ENCODE results near the gene GGACT. TPM values are rescaled to one million over a fixed set of nuclear protein-coding genes. Genes with fewer than 3 reads are reported as not detected.

GGACT gene
- total and polyA plus RNA-seq, 5 donors from 2014 or later = 8.3 to 15.1 (median 9.3) TPM

DNA sequence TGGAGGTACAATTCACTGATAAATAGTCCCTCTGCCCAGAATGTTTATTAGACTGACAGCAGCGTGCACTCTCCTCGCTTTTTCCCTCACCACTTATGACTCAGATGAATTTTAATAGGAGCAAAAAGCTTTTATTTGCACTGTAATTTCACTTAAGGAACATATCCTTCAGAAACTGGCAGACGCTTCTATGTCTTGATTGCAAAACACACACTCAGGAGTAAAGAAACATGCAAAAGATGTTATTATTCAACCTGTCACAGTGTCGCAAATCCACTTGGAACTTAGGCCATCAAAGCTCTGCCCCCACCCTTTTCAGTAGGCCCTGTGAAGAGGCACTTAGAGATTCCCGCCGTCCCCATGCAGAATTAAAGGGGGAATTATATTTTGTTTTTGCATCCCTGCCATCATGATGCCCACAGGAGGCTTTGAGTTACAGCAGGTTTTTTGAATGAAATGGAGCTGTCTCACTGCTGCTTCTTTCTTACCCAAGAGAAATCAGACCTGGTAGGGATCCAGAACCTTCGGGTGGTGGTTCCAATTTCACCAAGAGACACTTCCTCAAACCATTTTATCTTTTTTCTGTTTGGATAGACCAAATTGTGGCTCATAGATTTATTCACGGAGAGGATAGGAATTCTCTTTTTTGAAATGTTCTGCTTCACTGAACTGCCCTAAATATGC, 74.5 kb downstream of the GGACT start:
- no peaks in the 10 kb centered on the region for H3K9me3 ChIP-seq (ENCODE audit: control insufficient read depth in 2 of 2, low read length in 2 of 2)
- Mint-ChIP-seq H3K27ac (no peak overlapping the region), H3K4me1 (peaks cover 9 to 17% (median 13%) of the 10 kb centered on the region in 4 donors)

DNA sequence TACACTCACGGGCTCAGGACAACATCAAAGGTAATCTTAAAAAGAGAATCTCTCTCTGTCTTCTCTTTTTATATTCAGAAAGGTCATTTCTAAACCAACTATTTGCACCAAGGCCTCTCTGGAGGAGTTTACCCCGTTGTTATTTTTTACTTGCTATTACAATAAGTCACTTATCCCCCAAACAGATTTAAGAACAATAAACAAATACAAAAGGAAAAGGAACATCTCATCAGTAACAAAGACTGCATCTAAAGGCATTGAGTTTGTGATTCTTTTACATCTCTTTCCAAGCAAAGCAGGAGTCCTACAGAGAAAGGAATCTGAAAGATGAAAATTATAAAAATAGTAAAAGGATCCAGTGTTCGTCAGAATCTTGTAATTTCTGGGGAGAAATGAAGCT, 75.4 kb downstream of the GGACT start:
- H3K4me1 Mint-ChIP-seq = peaks cover 6 to 14% (median 9%) of the 10 kb centered on the region in 4 donors
- ATAC-seq (ENCODE audit: low read depth in 2 of 2) = no peak
- no peaks in the 10 kb centered on the region for H3K27me3 ChIP-seq (ENCODE audit: control insufficient read depth, insufficient read depth, low read length)
- H3K4me3 ChIP-seq (ENCODE audit: low read depth, low read length) = no peak overlapping the region
- peaks cover 8% of the 10 kb centered on the region for H3K4me1 ChIP-seq (ENCODE audit: control insufficient read depth, insufficient read depth, low read length, poor library complexity, severe bottlenecking)
- DNase-seq = no peak
- H3K9me3 Mint-ChIP-seq = no peaks in the 10 kb centered on the region
- H3K27ac Mint-ChIP-seq = peak overlapping the region in 1 of 3 donors; percentile 20
- no peak overlapping the region for H3K27ac ChIP-seq (ENCODE audit: insufficient read depth, low read length, poor library complexity, severe bottlenecking)
- no peaks in the 10 kb centered on the region for H3K36me3 Mint-ChIP-seq
- no peaks in the 10 kb centered on the region for H3K36me3 ChIP-seq (ENCODE audit: control insufficient read depth, insufficient read depth, low read length)
- no peaks in the 10 kb centered on the region for H3K9me3 ChIP-seq (ENCODE audit: control insufficient read depth in 2 of 2, low read length in 2 of 2)
- H3K4me3 Mint-ChIP-seq = no peak overlapping the region
- no peaks in the 10 kb centered on the region for H3K27me3 Mint-ChIP-seq

More for the DNA sequence above, 74.5 kb downstream of the GGACT start:
- DNase-seq (no peak), ATAC-seq (ENCODE audit: low read depth in 2 of 2) (no peak)
- Mint-ChIP-seq H3K4me3 (peak overlapping the region in 1 of 4 donors; percentile 44), H3K36me3 (no peaks in the 10 kb centered on the region), H3K27me3 (no peaks in the 10 kb centered on the region), H3K9me3 (no peaks in the 10 kb centered on the region)
- H3K4me1 ChIP-seq (ENCODE audit: control insufficient read depth, insufficient read depth, low read length, poor library complexity, severe bottlenecking) = peaks cover 8% of the 10 kb centered on the region
- no peaks in the 10 kb centered on the region for H3K36me3 ChIP-seq (ENCODE audit: control insufficient read depth, insufficient read depth, low read length)
- H3K27me3 ChIP-seq (ENCODE audit: control insufficient read depth, insufficient read depth, low read length) = no peaks in the 10 kb centered on the region
- no peak overlapping the region for H3K27ac ChIP-seq (ENCODE audit: insufficient read depth, low read length, poor library complexity, severe bottlenecking)
- no peak overlapping the region for H3K4me3 ChIP-seq (ENCODE audit: low read depth, low read length)

DNA sequence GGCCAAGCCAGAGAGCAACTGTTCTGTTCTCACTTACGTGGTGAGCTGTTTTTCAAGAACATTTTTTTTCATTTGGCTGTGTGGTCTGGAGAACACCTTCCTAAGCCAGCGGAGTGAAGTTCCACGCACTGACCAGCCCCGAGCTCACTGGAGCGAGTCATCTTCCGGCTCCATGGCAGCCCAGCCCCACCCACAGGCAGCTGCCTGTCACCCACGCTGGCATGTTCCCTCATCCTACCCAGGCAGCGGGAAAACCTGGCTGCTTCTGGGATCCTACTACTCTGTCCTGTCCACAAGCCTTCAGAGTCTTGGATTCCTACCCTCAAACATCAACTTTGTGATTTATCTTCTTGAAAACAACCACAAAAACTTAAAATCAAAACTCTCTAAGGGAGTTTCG, 76.2 kb downstream of the GGACT start:
- H3K27me3 Mint-ChIP-seq = no peaks in the 10 kb centered on the region
- no peaks in the 10 kb centered on the region for H3K9me3 ChIP-seq (ENCODE audit: control insufficient read depth in 2 of 2, low read length in 2 of 2)
- no peak overlapping the region for H3K4me3 Mint-ChIP-seq
- no peaks in the 10 kb centered on the region for H3K36me3 Mint-ChIP-seq
- no peaks in the 10 kb centered on the region for H3K9me3 Mint-ChIP-seq
- H3K4me1 ChIP-seq (ENCODE audit: control insufficient read depth, insufficient read depth, low read length, poor library complexity, severe bottlenecking) = peaks cover under 1% of the 10 kb centered on the region
- ATAC-seq (ENCODE audit: low read depth in 2 of 2) (no peak), DNase-seq (no peak)
- H3K36me3 ChIP-seq (ENCODE audit: control insufficient read depth, insufficient read depth, low read length) = no peaks in the 10 kb centered on the region
- H3K4me3 ChIP-seq (ENCODE audit: low read depth, low read length) = no peak overlapping the region
- peaks cover 0 to 12% (median 7%) of the 10 kb centered on the region in 4 donors for H3K4me1 Mint-ChIP-seq
- H3K27ac Mint-ChIP-seq = no peak overlapping the region
- no peaks in the 10 kb centered on the region for H3K27me3 ChIP-seq (ENCODE audit: control insufficient read depth, insufficient read depth, low read length)
- H3K27ac ChIP-seq (ENCODE audit: insufficient read depth, low read length, poor library complexity, severe bottlenecking) = no peak overlapping the region

DNA sequence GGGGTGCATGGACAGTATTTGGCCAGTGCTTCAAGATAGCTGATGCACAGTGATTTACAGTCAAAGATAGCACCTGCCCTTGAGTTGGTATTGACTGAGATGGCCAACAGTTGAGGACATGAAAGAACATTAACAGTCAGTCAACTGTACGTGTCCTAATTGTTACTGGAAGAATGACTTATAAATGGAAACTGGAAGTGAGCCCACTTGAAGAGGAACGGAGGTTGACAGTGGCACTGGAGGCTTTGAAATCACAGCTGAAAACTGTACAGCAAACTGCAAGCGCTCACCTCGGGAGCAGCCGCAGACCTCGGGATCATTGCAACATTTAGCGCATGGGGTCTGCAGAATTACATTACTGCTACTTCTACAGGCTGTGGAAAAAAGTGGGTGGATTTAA, 77.1 kb downstream of the GGACT start:
- Histone ChIP-seq H3K27me3 (ENCODE audit: control insufficient read depth, insufficient read depth, low read length) (no peaks in the 10 kb centered on the region), H3K9me3 (ENCODE audit: control insufficient read depth in 2 of 2, low read length in 2 of 2) (no peaks in the 10 kb centered on the region), H3K36me3 (ENCODE audit: control insufficient read depth, insufficient read depth, low read length) (no peaks in the 10 kb centered on the region), H3K4me1 (ENCODE audit: control insufficient read depth, insufficient read depth, low read length, poor library complexity, severe bottlenecking) (peaks cover 8% of the 10 kb centered on the region), H3K4me3 (ENCODE audit: low read depth, low read length) (no peak overlapping the region), H3K27ac (ENCODE audit: insufficient read depth, low read length, poor library complexity, severe bottlenecking) (no peak overlapping the region)
- Mint-ChIP-seq H3K36me3 (no peaks in the 10 kb centered on the region), H3K9me3 (no peaks in the 10 kb centered on the region), H3K27ac (no peak overlapping the region), H3K4me1 (peaks cover 8 to 20% (median 13%) of the 10 kb centered on the region in 4 donors), H3K27me3 (no peaks in the 10 kb centered on the region), H3K4me3 (no peak overlapping the region)
- ATAC-seq (ENCODE audit: low read depth in 2 of 2) (no peak), DNase-seq (no peak)

DNA sequence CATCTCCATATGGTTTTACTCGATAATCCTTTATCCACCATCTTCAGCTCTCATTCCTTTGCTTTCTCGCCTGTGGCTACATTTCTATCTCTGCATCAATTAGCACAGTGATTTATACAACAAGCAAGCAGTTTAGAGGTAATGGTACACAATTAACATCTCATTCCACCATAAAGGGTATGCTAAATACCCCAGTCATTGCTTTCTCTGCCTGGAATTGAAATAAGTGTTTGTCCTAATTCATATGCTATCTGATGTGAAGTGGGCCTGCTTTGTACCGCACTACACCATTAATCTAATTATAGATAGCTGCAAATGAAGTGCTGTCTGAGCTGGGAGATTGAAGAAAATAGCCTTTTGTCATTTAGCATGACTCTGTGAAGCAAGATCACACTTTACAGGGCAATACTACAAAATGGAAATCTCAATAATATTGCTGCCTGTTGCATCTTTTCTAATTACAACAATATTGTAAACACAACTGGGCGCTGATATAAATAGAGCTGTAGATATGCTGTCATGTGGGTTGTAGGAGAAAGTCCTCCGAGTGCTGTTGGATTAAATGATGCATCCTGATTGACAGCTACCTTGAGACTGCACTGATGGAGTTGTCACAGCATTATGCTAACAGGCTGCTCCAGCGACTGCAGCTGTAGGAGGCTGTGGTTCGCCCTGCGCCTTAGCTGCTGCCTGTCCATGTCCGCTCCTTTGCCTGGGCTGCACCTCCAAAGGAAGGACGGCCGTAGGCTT, 78.2 kb downstream of the GGACT start:
- DNase-seq (no peak), ATAC-seq (ENCODE audit: low read depth in 2 of 2) (no peak)
- H3K36me3 ChIP-seq (ENCODE audit: control insufficient read depth, insufficient read depth, low read length) = no peaks in the 10 kb centered on the region
- H3K27me3 Mint-ChIP-seq = no peaks in the 10 kb centered on the region
- H3K9me3 Mint-ChIP-seq = no peaks in the 10 kb centered on the region
- H3K36me3 Mint-ChIP-seq = no peaks in the 10 kb centered on the region
- no peak overlapping the region for H3K27ac ChIP-seq (ENCODE audit: insufficient read depth, low read length, poor library complexity, severe bottlenecking)
- H3K27me3 ChIP-seq (ENCODE audit: control insufficient read depth, insufficient read depth, low read length) = no peaks in the 10 kb centered on the region
- peaks cover 14% of the 10 kb centered on the region for H3K4me1 ChIP-seq (ENCODE audit: control insufficient read depth, insufficient read depth, low read length, poor library complexity, severe bottlenecking)
- H3K4me3 ChIP-seq (ENCODE audit: low read depth, low read length) = no peak overlapping the region
- no peaks in the 10 kb centered on the region for H3K9me3 ChIP-seq (ENCODE audit: control insufficient read depth in 2 of 2, low read length in 2 of 2)
- H3K27ac Mint-ChIP-seq = no peak overlapping the region
- H3K4me3 Mint-ChIP-seq = no peak overlapping the region
- H3K4me1 Mint-ChIP-seq = peaks cover 10 to 30% (median 20%) of the 10 kb centered on the region in 4 donors

DNA sequence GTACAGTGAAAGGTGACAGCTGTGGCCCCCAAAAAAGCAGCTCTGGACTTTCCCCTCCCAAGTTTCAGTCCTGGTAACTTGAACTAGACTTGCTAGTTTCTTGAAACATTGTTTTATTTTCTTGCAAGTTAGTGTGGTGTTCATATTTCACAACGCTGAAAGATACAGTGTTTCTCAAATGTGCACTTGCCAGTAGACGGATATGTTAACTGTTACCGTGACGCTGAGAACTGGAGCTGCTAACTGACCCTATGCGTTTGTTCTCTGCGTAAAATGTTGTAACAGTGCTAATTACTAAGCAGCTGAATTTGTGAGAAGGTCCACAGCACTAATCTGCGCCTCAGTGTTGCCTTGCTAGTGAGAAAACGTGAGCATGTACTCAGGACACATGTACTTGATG, 79.6 kb downstream of the GGACT start:
- no peak overlapping the region for H3K4me3 ChIP-seq (ENCODE audit: low read depth, low read length)
- ATAC-seq (ENCODE audit: low read depth in 2 of 2) = no peak
- Mint-ChIP-seq H3K9me3 (no peaks in the 10 kb centered on the region), H3K27me3 (peaks cover 4% of the 10 kb centered on the region), H3K27ac (no peak overlapping the region), H3K36me3 (no peaks in the 10 kb centered on the region), H3K4me3 (no peak overlapping the region), H3K4me1 (peaks cover 14 to 32% (median 18%) of the 10 kb centered on the region in 4 donors)
- H3K27me3 ChIP-seq (ENCODE audit: control insufficient read depth, insufficient read depth, low read length) = no peaks in the 10 kb centered on the region
- no peak for DNase-seq
- H3K4me1 ChIP-seq (ENCODE audit: control insufficient read depth, insufficient read depth, low read length, poor library complexity, severe bottlenecking) = peaks cover 14% of the 10 kb centered on the region
- no peak overlapping the region for H3K27ac ChIP-seq (ENCODE audit: insufficient read depth, low read length, poor library complexity, severe bottlenecking)
- no peaks in the 10 kb centered on the region for H3K9me3 ChIP-seq (ENCODE audit: control insufficient read depth in 2 of 2, low read length in 2 of 2)
- H3K36me3 ChIP-seq (ENCODE audit: control insufficient read depth, insufficient read depth, low read length) = no peaks in the 10 kb centered on the region

DNA sequence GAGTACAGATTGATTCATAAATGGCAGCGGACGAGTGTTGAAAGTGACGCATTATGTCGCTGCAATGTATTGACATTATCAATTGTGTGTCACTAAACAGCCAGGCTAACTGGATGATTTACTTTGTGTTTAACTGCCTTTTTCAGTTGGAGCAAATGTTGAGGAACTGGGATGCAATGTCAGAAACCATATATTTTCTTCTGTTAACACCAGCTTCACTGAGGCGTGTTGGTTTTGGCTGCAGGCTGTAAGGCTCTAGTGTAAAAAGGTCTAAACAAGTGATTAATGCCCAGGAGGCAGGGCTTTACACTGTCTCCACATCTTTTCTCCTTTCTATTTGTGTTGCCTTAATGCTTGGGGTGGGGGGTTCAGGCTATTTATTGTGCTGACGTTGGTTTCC, 80.1 kb downstream of the GGACT start:
- Histone ChIP-seq H3K9me3 (ENCODE audit: control insufficient read depth in 2 of 2, low read length in 2 of 2) (no peaks in the 10 kb centered on the region), H3K4me1 (ENCODE audit: control insufficient read depth, insufficient read depth, low read length, poor library complexity, severe bottlenecking) (peaks cover 14% of the 10 kb centered on the region), H3K36me3 (ENCODE audit: control insufficient read depth, insufficient read depth, low read length) (no peaks in the 10 kb centered on the region), H3K27me3 (ENCODE audit: control insufficient read depth, insufficient read depth, low read length) (no peaks in the 10 kb centered on the region), H3K4me3 (ENCODE audit: low read depth, low read length) (no peak overlapping the region), H3K27ac (ENCODE audit: insufficient read depth, low read length, poor library complexity, severe bottlenecking) (no peak overlapping the region)
- H3K27ac Mint-ChIP-seq = peak overlapping the region in 1 of 3 donors; percentile 26
- no peak for ATAC-seq (ENCODE audit: low read depth in 2 of 2)
- H3K27me3 Mint-ChIP-seq = peaks cover 4% of the 10 kb centered on the region
- H3K4me1 Mint-ChIP-seq = peaks cover 14 to 32% (median 18%) of the 10 kb centered on the region in 4 donors
- H3K36me3 Mint-ChIP-seq = no peaks in the 10 kb centered on the region
- no peak overlapping the region for H3K4me3 Mint-ChIP-seq
- H3K9me3 Mint-ChIP-seq = no peaks in the 10 kb centered on the region
- no peak for DNase-seq

Data from CD4-positive, CD25-positive, alpha-beta regulatory T cell (primary cell).